Measurements from ENCODE around the gene CPSF2. TPM values are rescaled to one million over a fixed set of nuclear protein-coding genes. Genes with fewer than 3 reads are reported as not detected.

Gene CPSF2
- total RNA-seq, 4 donors from 2014 or later = 24.3 to 48.7 (median 25.4) TPM

DNA sequence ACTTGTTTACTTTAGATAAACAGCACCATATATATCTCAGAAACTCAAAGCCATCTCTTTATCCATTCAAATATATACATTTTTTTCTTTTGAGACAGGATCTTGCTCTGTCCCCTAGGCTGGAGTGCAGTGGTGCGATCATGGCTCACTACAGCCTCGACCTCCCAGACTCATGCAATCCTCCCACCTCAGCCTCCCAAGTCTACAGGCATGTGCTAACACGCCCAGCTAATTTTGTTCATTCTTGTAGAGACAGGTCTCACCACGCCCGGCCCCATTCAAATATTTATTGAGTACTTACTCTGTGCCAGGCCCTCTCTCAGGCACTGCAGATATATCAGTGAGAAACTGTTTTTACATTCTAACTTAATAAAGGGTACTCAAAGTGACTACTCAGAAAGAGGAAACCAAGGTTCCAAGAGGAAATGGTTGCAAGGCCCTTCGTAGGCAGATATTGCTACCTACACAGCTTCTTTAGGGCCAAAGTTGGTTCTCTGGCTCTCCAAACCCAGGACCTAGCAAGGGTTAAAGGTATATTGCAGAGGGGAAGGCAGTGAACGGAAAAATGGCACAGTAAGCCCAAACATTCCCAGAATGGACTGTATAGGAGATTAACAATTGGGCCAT is 18.3 kb upstream of the CPSF2 start:
- TF ChIP-seq CTCF (IDR thresholded peaks at IDR 0.05) = no peak
- TF ChIP-seq POLR2A (IDR thresholded peaks at IDR 0.05) = no peak
- no peak for DNase-seq
- Histone ChIP-seq H3K27ac (no peak overlapping the region), H3K27me3 (no peaks in the 10 kb centered on the region), H3K4me1 (peaks cover 0 to 21% (median 5%) of the 10 kb centered on the region in 4 donors), H3K4me3 (no peak overlapping the region), H3K36me3 (no peaks in the 10 kb centered on the region), H3K9me3 (no peaks in the 10 kb centered on the region)

- H3K4me1 ChIP-seq = peaks cover 0 to 21% (median 5%) of the 10 kb centered on the region in 4 donors
- peak overlapping the region; percentile 94 to 97 (median 95) for H3K27ac ChIP-seq
- TF ChIP-seq CTCF (IDR thresholded peaks at IDR 0.05) = no peak
- TF ChIP-seq POLR2A (IDR thresholded peaks at IDR 0.05) = no peak
- H3K9me3 ChIP-seq = no peaks in the 10 kb centered on the region
- peak overlapping the region; percentile 76 to 97 (median 96) for H3K4me3 ChIP-seq
- DNase-seq = no peak
- H3K27me3 ChIP-seq = no peaks in the 10 kb centered on the region
- H3K36me3 ChIP-seq = no peaks in the 10 kb centered on the region
Measured at GRCh38 chr14:92105073-92105892, 16.5 kb upstream of the CPSF2 start.

- Histone ChIP-seq H3K4me1 (peaks cover 0 to 21% (median 5%) of the 10 kb centered on the region in 4 donors), H3K4me3 (peak overlapping the region; percentile 76 to 97 (median 96))
- no peak for TF ChIP-seq POLR2A (IDR thresholded peaks at IDR 0.05)
- TF ChIP-seq CTCF (IDR thresholded peaks at IDR 0.05) = no peak
Measured at GRCh38 chr14:92105893-92106142, 16.0 kb upstream of the CPSF2 start.

DNA sequence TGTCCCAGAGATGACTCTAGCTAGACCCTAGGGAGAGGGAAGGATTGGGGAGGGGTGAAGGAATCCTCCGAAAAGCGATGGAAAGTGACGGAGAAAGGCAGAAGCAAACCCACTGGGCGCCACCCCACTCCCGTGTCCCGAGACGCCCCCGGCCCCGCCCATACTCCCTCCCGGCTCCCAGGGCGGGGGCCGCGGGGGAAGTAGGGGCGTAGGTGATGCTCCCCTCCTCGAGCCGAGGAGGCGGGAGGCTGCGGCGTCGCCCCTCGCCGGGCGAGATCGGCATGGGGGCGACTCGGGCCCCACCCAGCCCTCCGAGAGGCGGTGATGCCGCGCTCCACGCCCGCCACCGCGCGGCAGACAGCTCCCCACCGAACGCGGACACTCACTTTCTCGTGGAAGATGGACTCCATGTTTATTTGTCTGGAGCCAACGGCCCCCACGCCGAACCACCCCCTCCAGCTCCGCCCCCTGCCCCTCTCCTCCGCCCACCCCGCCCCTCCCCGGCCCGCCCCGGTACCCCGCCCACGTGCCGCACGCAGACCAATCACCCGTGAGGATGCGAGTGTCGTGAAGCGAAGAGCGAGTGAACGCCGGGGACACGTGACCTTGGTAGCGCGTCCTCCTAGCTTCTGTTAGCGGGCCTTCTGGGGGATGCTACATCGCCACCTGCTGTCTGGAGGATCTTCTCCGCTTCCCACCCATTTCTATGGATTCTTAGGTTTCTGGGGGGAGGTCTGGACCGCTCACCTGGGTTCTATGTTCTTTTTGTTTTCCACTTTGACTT is 15.4 kb upstream of the CPSF2 start, which contains the start of gene ATXN3:
ATXN3 (minus strand) TSS at position 440 of the 784 bp plus-strand sequence; CDS start at position 410, 30 bp downstream.
- peak within 1 kb of the TSS; percentile 76 to 97 (median 96) for H3K4me3 ChIP-seq
- H3K27ac ChIP-seq = peak within 1 kb of the TSS; percentile 94 to 97 (median 95)
- H3K36me3 ChIP-seq = no peaks in the 10 kb centered on the region
- peak; percentile 95 to 98 (median 96) for DNase-seq
- TF ChIP-seq CTCF (IDR thresholded peaks at IDR 0.05) (peak; percentile 65 to 81 (median 77)), POLR2A (IDR thresholded peaks at IDR 0.05) (peak in 1 of 2 donors; percentile 14)
- no peaks in the 10 kb centered on the region for H3K27me3 ChIP-seq
- H3K9me3 ChIP-seq = no peaks in the 10 kb centered on the region
- peaks cover 0 to 21% (median 5%) of the 10 kb centered on the region in 4 donors for H3K4me1 ChIP-seq

More at GRCh38 chr14:92105893-92106142, 16.0 kb upstream of the CPSF2 start:
- Histone ChIP-seq H3K27ac (peak overlapping the region; percentile 94 to 97 (median 95)), H3K9me3 (no peaks in the 10 kb centered on the region), H3K36me3 (no peaks in the 10 kb centered on the region), H3K27me3 (no peaks in the 10 kb centered on the region)
- peak; percentile 47 to 66 (median 59) for DNase-seq

All from Peyer's patch (tissue), 4 donors.